Thyroid gland (tissue), 4 donors: ENCODE measurements around the gene ADCY3.

ENCODE experiments used
- CTCF ChIP-seq, 6 experiments: fragments of 200-600 bp in 3 of 6; fragments of 450-650 bp in 3 of 6; sonication (generic) in 3 of 6; IDR thresholded peaks; one replicate each; pipeline ENCODE4 v1.5.1; 2016 to 2019; ENCODE audit warnings: antibody characterized with exemption in 6 of 6, mild to moderate bottlenecking in 2 of 6, inconsistent platforms in 1 of 6, moderate library complexity in 1 of 6
- POLR2A ChIP-seq, 2 donors: fragments of 450-650 bp; IDR thresholded peaks; one replicate each; pipeline ENCODE4 v1.6.1; 2017; ENCODE audit warnings: antibody characterized with exemption in 2 of 2, mild to moderate bottlenecking in 2 of 2, moderate library complexity in 1 of 2

- TF ChIP-seq CTCF (IDR thresholded peaks at IDR 0.05) (no peak), POLR2A (IDR thresholded peaks at IDR 0.05) (no peak)
Measured at GRCh38 chr2:24813691-24814137, 106.3 kb downstream of the ADCY3 start.
